MV-4-11 (cell line): ENCODE measurements around the gene AK3.
"Not testable (repeated sequence)": the region's sequence is repeated elsewhere in the genome, so short reads cannot be mapped to it uniquely, and the experiment has no call there.

Source experiments
- DNase-seq: peaks from one replicate; lab custom pipeline; 2025; lab: John Stamatoyannopoulos, UW

The AK3 gene

GRCh38 chr9:4740638-4741364 lies at the start of gene AK3:
AK3 (minus strand) TSS chr9:4741202; CDS start chr9:4741087, 115 bp downstream.
- peak; percentile 76 for DNase-seq

- DNase-seq: no peak
These were observed 47.7 kb upstream of the AK3 start for GRCh38 chr9:4788703-4789102.

- DNase-seq: no peak
These were observed 46.9 kb upstream of the AK3 start for GRCh38 chr9:4787876-4788275.

GRCh38 chr9:4786599-4786998 lies 45.6 kb upstream of the AK3 start:
- no peak for DNase-seq

GRCh38 chr9:4784403-4784802 lies 43.4 kb upstream of the AK3 start:
- no peak for DNase-seq

GRCh38 chr9:4783191-4783590 lies 42.2 kb upstream of the AK3 start:
- DNase-seq: not testable (repeated sequence)

- DNase-seq: no peak
These were observed 40.4 kb upstream of the AK3 start for GRCh38 chr9:4781408-4781807.

- no peak for DNase-seq
These were observed 39.6 kb upstream of the AK3 start for GRCh38 chr9:4780651-4781050.

- DNase-seq: not testable (repeated sequence)
These were observed 34.0 kb upstream of the AK3 start for GRCh38 chr9:4774958-4775357.

GRCh38 chr9:4774209-4774608 lies 33.2 kb upstream of the AK3 start:
- DNase-seq: no peak

- DNase-seq: no peak
These were observed 30.8 kb upstream of the AK3 start for GRCh38 chr9:4771788-4772187.

GRCh38 chr9:4769321-4770080 lies 28.5 kb upstream of the AK3 start:
- DNase-seq: peak; percentile 8

- no peak for DNase-seq
These were observed 27.7 kb upstream of the AK3 start for GRCh38 chr9:4768681-4769080.

GRCh38 chr9:4764033-4764432 lies 23.0 kb upstream of the AK3 start:
- DNase-seq: no peak

GRCh38 chr9:4762886-4763541 lies 22.0 kb upstream of the AK3 start:
- DNase-seq: peak; percentile 87

- DNase-seq: peak; percentile 85
These were observed 21.3 kb upstream of the AK3 start for GRCh38 chr9:4762108-4762885.

GRCh38 chr9:4760122-4760521 lies 19.1 kb upstream of the AK3 start:
- peak; percentile 83 for DNase-seq

GRCh38 chr9:4756420-4756819 lies 15.4 kb upstream of the AK3 start:
- DNase-seq: no peak

- no peak for DNase-seq
These were observed 14.1 kb upstream of the AK3 start for GRCh38 chr9:4755026-4755609.

GRCh38 chr9:4754530-4754929 lies 13.5 kb upstream of the AK3 start:
- not testable (repeated sequence) for DNase-seq

- peak; percentile 54 for DNase-seq
These were observed 9.1 kb upstream of the AK3 start for GRCh38 chr9:4750023-4750673.
